ENCODE data around the gene PTPRM.

The PTPRM gene

DNA sequence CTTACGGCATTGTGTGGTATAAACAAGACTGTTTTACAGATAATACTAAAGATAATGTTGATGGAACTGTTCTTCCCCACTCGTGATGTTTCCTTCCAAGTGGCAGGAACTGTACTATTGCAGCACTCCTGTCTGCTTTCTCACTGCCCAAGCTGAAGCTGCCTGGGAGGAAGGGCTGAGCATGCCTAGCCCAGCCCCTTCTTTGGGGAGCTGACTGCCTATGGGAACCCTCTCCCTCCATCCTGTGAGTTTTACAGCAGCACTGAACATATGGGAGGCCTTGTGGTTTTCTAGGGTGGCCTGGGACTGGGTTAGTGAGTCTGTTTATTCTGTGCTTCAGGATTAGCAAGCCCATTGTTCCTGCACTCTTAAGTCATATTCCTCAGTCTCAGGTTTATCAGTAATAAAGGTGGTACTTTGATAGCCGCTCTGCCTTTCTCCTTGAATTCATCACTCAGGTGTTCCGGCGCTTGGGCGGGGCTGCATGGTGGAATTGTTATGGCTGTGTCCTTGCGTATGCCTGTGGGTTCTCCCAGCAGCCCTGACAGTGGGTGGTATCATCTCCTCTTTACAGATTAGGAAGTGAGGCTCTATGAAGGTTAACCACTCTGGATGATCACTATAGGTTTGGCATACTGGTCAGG lies 379.7 kb downstream of the PTPRM start:
- H3K4me3 ChIP-seq (ENCODE audit: low read depth, low read length), result peak overlapping the region; percentile 44
- in situ Hi-C loops (cut with HindIII; ENCODE audit: low sequenced_read_pairs), result no loop called here
- DNase-seq (ENCODE audit: low read depth, low spot score), result peak; percentile 87
- TF ChIP-seq, protein P1, sequence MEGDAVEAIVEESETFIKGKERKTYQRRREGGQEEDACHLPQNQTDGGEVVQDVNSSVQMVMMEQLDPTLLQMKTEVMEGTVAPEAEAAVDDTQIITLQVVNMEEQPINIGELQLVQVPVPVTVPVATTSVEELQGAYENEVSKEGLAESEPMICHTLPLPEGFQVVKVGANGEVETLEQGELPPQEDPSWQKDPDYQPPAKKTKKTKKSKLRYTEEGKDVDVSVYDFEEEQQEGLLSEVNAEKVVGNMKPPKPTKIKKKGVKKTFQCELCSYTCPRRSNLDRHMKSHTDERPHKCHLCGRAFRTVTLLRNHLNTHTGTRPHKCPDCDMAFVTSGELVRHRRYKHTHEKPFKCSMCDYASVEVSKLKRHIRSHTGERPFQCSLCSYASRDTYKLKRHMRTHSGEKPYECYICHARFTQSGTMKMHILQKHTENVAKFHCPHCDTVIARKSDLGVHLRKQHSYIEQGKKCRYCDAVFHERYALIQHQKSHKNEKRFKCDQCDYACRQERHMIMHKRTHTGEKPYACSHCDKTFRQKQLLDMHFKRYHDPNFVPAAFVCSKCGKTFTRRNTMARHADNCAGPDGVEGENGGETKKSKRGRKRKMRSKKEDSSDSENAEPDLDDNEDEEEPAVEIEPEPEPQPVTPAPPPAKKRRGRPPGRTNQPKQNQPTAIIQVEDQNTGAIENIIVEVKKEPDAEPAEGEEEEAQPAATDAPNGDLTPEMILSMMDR (IDR thresholded peaks at IDR 0.05; ENCODE audit: low read depth, low read length), result no peak

DNA sequence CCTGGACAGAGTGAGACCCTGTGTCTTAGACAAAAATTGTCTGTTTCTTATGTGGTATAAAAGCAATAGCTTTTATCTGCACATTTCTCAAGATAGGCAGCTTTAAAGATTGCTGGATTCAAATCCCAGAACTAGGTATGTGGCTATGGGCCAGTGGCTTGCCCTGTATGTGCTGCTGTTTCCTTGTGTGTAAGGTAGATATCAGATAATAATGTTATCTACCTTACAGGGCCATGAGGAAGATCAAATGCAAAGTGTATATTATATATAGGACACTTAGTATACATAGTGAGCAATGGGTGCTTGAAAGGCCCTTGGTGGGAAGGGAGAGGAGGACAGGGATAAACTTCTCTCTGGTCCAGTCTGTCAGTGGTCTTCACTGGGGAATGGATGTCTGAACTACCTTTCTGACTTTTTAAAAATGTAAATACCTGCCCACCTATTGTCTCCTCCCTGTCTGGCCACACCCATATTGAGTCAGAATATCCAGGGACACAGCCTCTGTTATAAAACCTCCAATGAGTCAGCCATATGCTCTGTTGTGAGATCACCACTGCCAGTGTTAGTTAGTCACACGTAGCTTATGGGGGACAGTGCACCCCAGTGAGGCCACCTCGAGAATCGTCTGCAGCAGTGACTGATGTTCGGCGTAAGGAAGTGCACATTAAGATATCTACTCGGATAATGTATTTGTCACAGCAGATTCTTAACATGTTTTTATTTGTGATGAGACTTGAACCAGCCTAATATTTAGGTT lies 383.4 kb downstream of the PTPRM start:
- TF ChIP-seq, protein P1 (IDR thresholded peaks at IDR 0.05; ENCODE audit: low read depth, low read length), result no peak
- peak; percentile 71 for DNase-seq (ENCODE audit: low read depth, low spot score)
- in situ Hi-C loops (cut with HindIII; ENCODE audit: low sequenced_read_pairs), result no loop called here
- H3K4me3 ChIP-seq (ENCODE audit: low read depth, low read length), result no peak overlapping the region

DNA sequence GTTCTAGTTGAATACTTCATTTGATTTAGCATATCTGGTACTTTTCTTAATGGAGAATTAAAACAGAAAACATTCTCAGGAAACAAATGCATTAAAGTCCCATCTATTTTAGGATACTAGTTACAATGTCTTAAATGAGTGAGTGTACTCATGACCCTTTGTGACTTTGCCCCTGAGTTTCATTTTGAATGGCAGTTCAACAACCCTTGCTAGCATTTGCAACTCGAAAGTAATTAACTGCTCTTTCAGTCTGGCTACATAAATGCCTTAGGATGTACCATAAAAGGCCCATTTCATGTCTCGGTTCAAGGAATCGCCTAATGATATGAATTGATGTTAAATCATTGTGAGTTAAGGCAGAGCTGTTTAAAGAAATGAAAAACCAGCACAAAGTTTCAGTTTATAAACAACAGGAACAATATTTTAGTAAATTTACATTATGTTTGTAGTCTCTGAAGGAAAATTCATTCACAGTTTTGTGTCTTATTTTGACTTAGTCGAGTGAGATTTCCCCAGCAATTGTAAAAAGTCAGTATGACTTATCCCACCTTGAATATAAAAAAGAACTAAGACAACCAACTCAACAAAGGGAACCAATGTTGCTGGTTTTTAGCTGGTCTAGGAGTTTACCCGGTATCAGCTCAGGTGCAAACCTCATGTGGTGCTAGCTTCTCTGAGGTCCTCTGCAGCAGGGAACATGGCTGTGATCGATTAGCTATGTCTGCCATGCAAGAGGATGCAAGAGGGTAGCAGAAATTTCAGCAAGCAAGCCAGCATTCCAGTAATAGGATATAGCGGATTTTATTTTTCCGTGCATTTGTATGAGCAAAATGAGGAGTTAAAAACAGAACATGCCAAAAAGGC lies 386.2 kb downstream of the PTPRM start:
- DNase-seq (ENCODE audit: low read depth, low spot score), result no peak
- TF ChIP-seq, protein P1 (IDR thresholded peaks at IDR 0.05; ENCODE audit: low read depth, low read length), result no peak
- H3K4me3 ChIP-seq (ENCODE audit: low read depth, low read length), result no peak overlapping the region
- in situ Hi-C loops (cut with HindIII; ENCODE audit: low sequenced_read_pairs), result no loop called here

DNA sequence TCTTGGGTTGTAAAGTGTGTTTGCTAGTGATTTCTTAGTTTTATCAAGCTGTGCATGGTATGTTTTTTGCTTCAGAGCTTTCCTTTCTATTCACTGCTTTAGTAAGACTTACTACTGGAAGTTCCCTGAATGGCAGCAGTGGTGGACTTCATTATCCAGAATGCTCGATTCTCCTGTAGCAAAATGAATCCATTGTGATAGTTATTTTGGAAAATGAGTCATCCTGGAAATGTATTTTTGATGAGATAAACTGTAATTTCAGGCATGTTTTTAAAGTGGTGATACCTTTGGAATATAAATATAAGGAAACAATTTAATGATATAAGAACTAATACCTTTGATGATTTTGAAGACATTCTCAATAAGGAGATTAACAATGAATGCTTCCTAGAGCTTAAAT lies 387.1 kb downstream of the PTPRM start:
- H3K4me3 ChIP-seq (ENCODE audit: low read depth, low read length), result no peak overlapping the region
- TF ChIP-seq, protein P1 (IDR thresholded peaks at IDR 0.05; ENCODE audit: low read depth, low read length), result no peak
- in situ Hi-C loops (cut with HindIII; ENCODE audit: low sequenced_read_pairs), result no loop called here
- DNase-seq (ENCODE audit: low read depth, low spot score), result peak; percentile 37

DNA sequence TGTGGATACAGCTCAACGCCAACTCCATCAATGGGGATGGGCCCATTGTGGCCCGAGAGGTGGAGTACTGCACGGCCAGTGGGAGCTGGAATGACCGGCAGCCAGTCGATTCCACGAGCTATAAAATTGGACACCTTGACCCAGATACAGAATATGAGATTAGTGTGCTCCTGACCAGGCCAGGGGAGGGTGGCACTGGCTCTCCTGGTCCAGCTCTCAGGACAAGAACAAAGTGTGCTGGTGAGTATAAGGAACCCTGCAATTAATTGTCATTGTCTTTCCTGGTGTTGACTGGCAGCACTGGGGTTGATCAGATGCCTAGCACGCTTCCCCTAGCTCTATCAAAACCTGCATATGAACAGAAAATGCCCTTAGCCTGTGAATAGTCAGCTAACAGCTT lies 388.1 kb downstream of the PTPRM start:
- in situ Hi-C loops (cut with HindIII; ENCODE audit: low sequenced_read_pairs), result no loop called here
- no peak for DNase-seq (ENCODE audit: low read depth, low spot score)
- no peak overlapping the region for H3K4me3 ChIP-seq (ENCODE audit: low read depth, low read length)
- TF ChIP-seq, protein P1 (IDR thresholded peaks at IDR 0.05; ENCODE audit: low read depth, low read length), result no peak

DNA sequence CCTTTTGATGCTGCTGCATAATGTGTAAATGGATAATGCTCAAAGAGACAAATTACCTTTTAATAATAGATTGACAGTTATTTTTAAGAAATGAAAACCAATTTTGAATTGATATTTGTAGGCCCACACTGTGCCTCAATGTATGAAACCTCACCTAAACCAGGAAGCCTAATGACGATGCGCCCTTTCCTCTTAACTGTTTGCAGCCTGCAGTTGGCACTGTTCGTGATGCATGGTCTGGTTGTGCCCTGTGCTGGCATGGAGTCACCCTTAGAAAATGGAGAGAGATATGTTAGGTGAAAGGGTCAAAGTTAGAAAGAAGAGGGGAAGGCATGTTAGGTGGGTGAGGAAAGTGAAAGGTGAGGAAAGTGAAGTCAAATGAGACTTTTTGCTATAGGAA lies 390.2 kb downstream of the PTPRM start:
- DNase-seq (ENCODE audit: low read depth, low spot score), result no peak
- in situ Hi-C loops (cut with HindIII; ENCODE audit: low sequenced_read_pairs), result no loop called here
- no peak overlapping the region for H3K4me3 ChIP-seq (ENCODE audit: low read depth, low read length)
- TF ChIP-seq, protein P1 (IDR thresholded peaks at IDR 0.05; ENCODE audit: low read depth, low read length), result peak; percentile 5
